ENCODE measurements around the gene ST6GALNAC3.

The ST6GALNAC3 gene

GRCh38 chr1:76668046-76668445 is 593.5 kb downstream of the ST6GALNAC3 start:
- DNase-seq: no peak

- no peak for DNase-seq
Measured at GRCh38 chr1:76669131-76669530, 594.6 kb downstream of the ST6GALNAC3 start.

GRCh38 chr1:76669624-76670315 is 595.2 kb downstream of the ST6GALNAC3 start:
- DNase-seq: no peak

GRCh38 chr1:76674689-76675210 is 600.2 kb downstream of the ST6GALNAC3 start:
- DNase-seq: no peak

- no peak for DNase-seq
Measured at GRCh38 chr1:76677416-76678405, 603.2 kb downstream of the ST6GALNAC3 start.

- DNase-seq: no peak
Measured at GRCh38 chr1:76679534-76680152, 605.1 kb downstream of the ST6GALNAC3 start.

- no peak for DNase-seq
Measured at GRCh38 chr1:76680651-76681050, 606.1 kb downstream of the ST6GALNAC3 start.

- DNase-seq: no peak
Measured at GRCh38 chr1:76682138-76682537, 607.6 kb downstream of the ST6GALNAC3 start.
